Measurements from ENCODE around the gene KLB. TPM values are rescaled to one million over a fixed set of nuclear protein-coding genes. Genes with fewer than 3 reads are reported as not detected.
"Not testable (repeated sequence)": the region's sequence is repeated elsewhere in the genome, so short reads cannot be mapped to it uniquely, and the experiment has no call there.

The KLB gene
- total RNA-seq, 1 experiment from 2014 or later = not detected

DNA sequence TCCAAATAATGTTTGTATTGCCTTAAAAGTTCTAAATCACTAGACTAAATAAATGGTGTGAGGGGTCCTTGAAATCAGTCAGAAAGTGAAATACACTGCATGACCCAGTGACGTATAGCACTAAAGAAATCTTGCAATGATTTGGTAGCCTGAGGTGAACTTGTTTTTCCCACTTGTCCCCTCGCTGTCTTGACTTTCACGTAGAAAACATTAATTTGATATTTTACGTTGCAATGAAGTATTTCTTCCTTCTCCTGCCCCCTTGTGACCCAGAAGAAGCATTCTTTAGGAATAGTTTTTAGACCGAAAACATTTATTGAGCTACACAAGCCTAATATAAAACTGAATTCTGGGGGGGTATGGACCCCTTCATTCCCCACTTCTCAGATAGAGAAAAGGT lies 3.7 kb downstream of the KLB start:
- no peaks in the 10 kb centered on the region for H3K9me3 ChIP-seq (ENCODE audit: insufficient read depth, low read depth)
- POLR2A ChIA-PET (ENCODE audit: unreplicated experiment) = interaction anchor here (0.8 kb wide), 1 partner anchor 253 kb away, joined by 3 read pairs; no protein-coding TSS in a partner anchor
- no peak for TF ChIP-seq EZH2 (IDR thresholded peaks at IDR 0.05; ENCODE audit: low read depth)
- TF ChIP-seq, protein P1, sequence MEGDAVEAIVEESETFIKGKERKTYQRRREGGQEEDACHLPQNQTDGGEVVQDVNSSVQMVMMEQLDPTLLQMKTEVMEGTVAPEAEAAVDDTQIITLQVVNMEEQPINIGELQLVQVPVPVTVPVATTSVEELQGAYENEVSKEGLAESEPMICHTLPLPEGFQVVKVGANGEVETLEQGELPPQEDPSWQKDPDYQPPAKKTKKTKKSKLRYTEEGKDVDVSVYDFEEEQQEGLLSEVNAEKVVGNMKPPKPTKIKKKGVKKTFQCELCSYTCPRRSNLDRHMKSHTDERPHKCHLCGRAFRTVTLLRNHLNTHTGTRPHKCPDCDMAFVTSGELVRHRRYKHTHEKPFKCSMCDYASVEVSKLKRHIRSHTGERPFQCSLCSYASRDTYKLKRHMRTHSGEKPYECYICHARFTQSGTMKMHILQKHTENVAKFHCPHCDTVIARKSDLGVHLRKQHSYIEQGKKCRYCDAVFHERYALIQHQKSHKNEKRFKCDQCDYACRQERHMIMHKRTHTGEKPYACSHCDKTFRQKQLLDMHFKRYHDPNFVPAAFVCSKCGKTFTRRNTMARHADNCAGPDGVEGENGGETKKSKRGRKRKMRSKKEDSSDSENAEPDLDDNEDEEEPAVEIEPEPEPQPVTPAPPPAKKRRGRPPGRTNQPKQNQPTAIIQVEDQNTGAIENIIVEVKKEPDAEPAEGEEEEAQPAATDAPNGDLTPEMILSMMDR (conservative IDR thresholded peaks at IDR 0.05) = no peak
- no peak overlapping the region for H3K27ac ChIP-seq
- H3K4me2 ChIP-seq = no peak overlapping the region
- no peaks in the 10 kb centered on the region for H4K20me1 ChIP-seq (ENCODE audit: insufficient read depth)
- intact Hi-C loops (cut with micrococcal nuclease; ENCODE audit: unreplicated experiment) = no loop called here
- no peaks in the 10 kb centered on the region for H3F3A ChIP-seq (ENCODE audit: insufficient read depth, low read depth)
- H2AFZ ChIP-seq = no peak overlapping the region
- DNase-seq = no peak
- no peak overlapping the region for H3K4me3 ChIP-seq
- no peaks in the 10 kb centered on the region for H3K79me2 ChIP-seq (ENCODE audit: low read depth)
- no peaks in the 10 kb centered on the region for H3K9me2 ChIP-seq (ENCODE audit: insufficient read depth)
- CTCF ChIA-PET = no interaction called here
- no peaks in the 10 kb centered on the region for H3K36me3 ChIP-seq (ENCODE audit: low read depth)
- no peaks in the 10 kb centered on the region for H3K4me1 ChIP-seq (replicated peaks; ENCODE audit: insufficient read depth)
- no peaks in the 10 kb centered on the region for H3K27me3 ChIP-seq (ENCODE audit: insufficient read depth, low read depth)
- no TSS peak for BruUV-seq (replicated peaks)

DNA sequence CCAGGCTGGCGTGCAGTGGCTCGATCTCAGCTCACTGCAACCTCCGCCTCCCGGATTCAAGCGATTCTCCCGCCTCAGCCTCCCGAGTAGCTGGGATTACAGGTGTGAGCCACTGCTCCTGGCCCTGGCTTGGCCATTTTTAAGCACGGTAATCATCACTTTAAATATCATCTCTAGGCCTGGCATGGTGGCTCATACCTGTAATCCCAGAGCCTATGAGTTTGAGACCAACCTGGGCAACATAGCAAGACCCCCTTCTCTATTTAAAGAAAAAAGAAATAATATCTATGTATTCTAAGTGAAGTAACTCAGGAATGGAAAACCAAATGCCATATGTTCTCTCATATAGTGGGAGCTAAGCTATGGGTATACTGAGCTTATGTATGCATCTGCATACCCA lies 4.8 kb downstream of the KLB start:
- POLR2A ChIA-PET (ENCODE audit: unreplicated experiment); H3K9me2 ChIP-seq (ENCODE audit: insufficient read depth); H3K79me2 ChIP-seq (ENCODE audit: low read depth); H3F3A ChIP-seq (ENCODE audit: insufficient read depth, low read depth); H3K4me3 ChIP-seq; H3K27ac ChIP-seq; DNase-seq; H4K20me1 ChIP-seq (ENCODE audit: insufficient read depth); H3K27me3 ChIP-seq (ENCODE audit: insufficient read depth, low read depth); CTCF ChIA-PET; H3K4me2 ChIP-seq; H2AFZ ChIP-seq; H3K9me3 ChIP-seq (ENCODE audit: insufficient read depth, low read depth); BruUV-seq (replicated peaks); H3K4me1 ChIP-seq (replicated peaks; ENCODE audit: insufficient read depth); H3K36me3 ChIP-seq (ENCODE audit: low read depth); intact Hi-C loops (cut with micrococcal nuclease; ENCODE audit: unreplicated experiment): not testable (repeated sequence)

DNA sequence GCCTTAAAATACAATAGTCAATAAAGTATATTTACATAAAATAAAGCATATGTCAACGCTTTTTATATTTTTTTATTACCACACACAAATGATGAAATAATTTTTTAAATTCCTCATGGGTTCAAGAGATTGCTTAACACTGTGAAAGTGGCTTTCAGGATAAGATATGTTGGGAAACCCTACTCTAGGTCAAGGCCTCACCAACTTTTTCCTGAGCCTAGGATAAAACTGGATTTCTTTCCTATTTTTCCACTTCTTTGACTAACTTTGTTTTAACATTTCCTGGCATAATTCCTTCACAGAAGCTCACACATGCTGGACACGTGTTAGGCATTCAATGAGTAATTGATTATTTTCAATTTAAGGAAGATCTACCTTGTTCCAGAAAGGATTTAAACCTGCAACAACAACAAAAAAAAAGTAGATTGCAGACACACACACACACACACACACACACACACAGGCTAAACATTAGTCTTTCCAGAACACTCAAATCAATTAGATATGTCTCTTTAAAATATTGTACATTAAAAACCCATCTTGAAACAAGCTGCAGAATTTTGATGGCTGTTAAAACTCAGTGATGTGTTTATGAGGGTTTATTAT lies 9.1 kb downstream of the KLB start:
- DNase-seq = no peak
- Histone ChIP-seq H3K79me2 (ENCODE audit: low read depth) (no peaks in the 10 kb centered on the region), H3K9me2 (ENCODE audit: insufficient read depth) (no peaks in the 10 kb centered on the region), H3K4me2 (no peak overlapping the region), H3K9me3 (ENCODE audit: insufficient read depth, low read depth) (no peaks in the 10 kb centered on the region), H3K36me3 (ENCODE audit: low read depth) (no peaks in the 10 kb centered on the region), H3K27ac (no peak overlapping the region), H3K4me3 (no peak overlapping the region), H4K20me1 (ENCODE audit: insufficient read depth) (no peaks in the 10 kb centered on the region), H3F3A (ENCODE audit: insufficient read depth, low read depth) (no peaks in the 10 kb centered on the region), H3K27me3 (ENCODE audit: insufficient read depth, low read depth) (no peaks in the 10 kb centered on the region), H3K4me1 (replicated peaks; ENCODE audit: insufficient read depth) (no peaks in the 10 kb centered on the region), H2AFZ (no peak overlapping the region)
- CTCF ChIA-PET = interaction anchor here (0.6 to 0.7 kb wide), 2 partner anchors 33 to 184 kb away, joined by 3 read pairs; no protein-coding TSS in a partner anchor
- intact Hi-C loops (cut with micrococcal nuclease; ENCODE audit: unreplicated experiment) = no loop called here
- TF ChIP-seq, protein P1 (conservative IDR thresholded peaks at IDR 0.05) = no peak
- no peak for TF ChIP-seq EZH2 (IDR thresholded peaks at IDR 0.05; ENCODE audit: low read depth)
- BruUV-seq (replicated peaks) = no TSS peak
- POLR2A ChIA-PET (ENCODE audit: unreplicated experiment) = interaction anchor here (0.7 kb wide), 1 partner anchor 224 kb away, joined by 18 read pairs; no protein-coding TSS in a partner anchor

GRCh38 chr4:39422247-39422646 lies 15.5 kb downstream of the KLB start:
- ChIA-PET CTCF (no interaction called here), POLR2A (ENCODE audit: unreplicated experiment) (interaction anchor here (0.6 kb wide), 1 partner anchor 14 kb away, joined by 4 read pairs; no protein-coding TSS in a partner anchor)
- H3K36me3 ChIP-seq (ENCODE audit: low read depth) = no peaks in the 10 kb centered on the region
- H3K79me2 ChIP-seq (ENCODE audit: low read depth) = no peaks in the 10 kb centered on the region
- intact Hi-C loops (cut with micrococcal nuclease; ENCODE audit: unreplicated experiment) = no loop called here
- H3K27ac ChIP-seq = no peak overlapping the region
- H3K27me3 ChIP-seq (ENCODE audit: insufficient read depth, low read depth) = no peaks in the 10 kb centered on the region
- no peaks in the 10 kb centered on the region for H3F3A ChIP-seq (ENCODE audit: insufficient read depth, low read depth)
- no peaks in the 10 kb centered on the region for H3K4me1 ChIP-seq (replicated peaks; ENCODE audit: insufficient read depth)
- no peaks in the 10 kb centered on the region for H3K9me3 ChIP-seq (ENCODE audit: insufficient read depth, low read depth)
- H4K20me1 ChIP-seq (ENCODE audit: insufficient read depth) = no peaks in the 10 kb centered on the region
- no peak overlapping the region for H3K4me2 ChIP-seq
- no peak for TF ChIP-seq EZH2 (IDR thresholded peaks at IDR 0.05; ENCODE audit: low read depth)
- TF ChIP-seq, protein P1 (conservative IDR thresholded peaks at IDR 0.05) = no peak
- no peaks in the 10 kb centered on the region for H3K9me2 ChIP-seq (ENCODE audit: insufficient read depth)
- no peak overlapping the region for H2AFZ ChIP-seq
- no TSS peak for BruUV-seq (replicated peaks)
- H3K4me3 ChIP-seq = no peak overlapping the region
- DNase-seq = no peak

GRCh38 chr4:39425297-39425696 lies 18.6 kb downstream of the KLB start:
- H3K79me2 ChIP-seq (ENCODE audit: low read depth); CTCF ChIA-PET: not testable (repeated sequence)

More at GRCh38 chr4:39425297-39425696, 18.6 kb downstream of the KLB start:
- H3K27ac ChIP-seq; H3K36me3 ChIP-seq (ENCODE audit: low read depth); DNase-seq; H3K9me3 ChIP-seq (ENCODE audit: insufficient read depth, low read depth); H3K27me3 ChIP-seq (ENCODE audit: insufficient read depth, low read depth); H2AFZ ChIP-seq; intact Hi-C loops (cut with micrococcal nuclease; ENCODE audit: unreplicated experiment); H3K4me2 ChIP-seq; H3K4me3 ChIP-seq; BruUV-seq (replicated peaks); H3F3A ChIP-seq (ENCODE audit: insufficient read depth, low read depth); POLR2A ChIA-PET (ENCODE audit: unreplicated experiment); H3K9me2 ChIP-seq (ENCODE audit: insufficient read depth); H3K4me1 ChIP-seq (replicated peaks; ENCODE audit: insufficient read depth); H4K20me1 ChIP-seq (ENCODE audit: insufficient read depth): not testable (repeated sequence)

Measured in PC-9 (cell line).